T47D (cell line): Measurements from ENCODE around the gene HAGH.
A peak's percentile ranks its signal among the peaks of the same experiment; 100 is the strongest.
"Not testable (repeated sequence)": the region's sequence is repeated elsewhere in the genome, so short reads cannot be mapped to it uniquely, and the experiment has no call there.

Experiments
- DNase-seq, 2 experiments: peaks; one replicate each; pipeline versions ENCODE4 v3.0.0 to v3.0.0-alpha.2; 2011 to 2012; ENCODE audit warnings: low read depth in 1 of 2, low spot score in 1 of 2
- JUND ChIP-seq: IDR thresholded peaks from 2 replicates; pipeline ENCODE4 v1.6.1; 2012; ENCODE audit warnings: low read depth
- in situ Hi-C: cut with HindIII; loops from 2 replicates; pipeline ENCODE4 v1.10.0; 2016; ENCODE audit warnings: low sequenced_read_pairs, low pct_unique_long_range_greater_than_20kb

HAGH gene

GRCh38 chr16:1826691-1827573, at the start of gene HAGH, which contains the start of gene FAHD1:
Gene HAGH, minus strand, starts transcription at chr16:1826825. Its CDS starts 38 bp downstream, at chr16:1826787.
Gene FAHD1, plus strand, starts transcription at chr16:1827206. Its CDS starts 33 bp downstream, at chr16:1827239.
- no peak for TF ChIP-seq JUND
- DNase-seq: peak; percentile 96 to 100
- in situ Hi-C loops: no loop called here

GRCh38 chr16:1876066-1876465, 49.4 kb upstream of the HAGH start:
- DNase-seq, in situ Hi-C loops: not testable (repeated sequence)

GRCh38 chr16:1874854-1875253, 48.2 kb upstream of the HAGH start:
- in situ Hi-C loops: no loop called here
- DNase-seq: no peak
- TF ChIP-seq JUND: no peak

- no peak for TF ChIP-seq JUND
- peak; percentile 51 to 87 for DNase-seq
These were observed 45.5 kb upstream of the HAGH start, which contains the start of gene MEIOB for GRCh38 chr16:1871974-1872635. Gene MEIOB, minus strand, starts transcription at chr16:1872164. Its CDS starts 3,989 bp downstream, at chr16:1868175.

DNA sequence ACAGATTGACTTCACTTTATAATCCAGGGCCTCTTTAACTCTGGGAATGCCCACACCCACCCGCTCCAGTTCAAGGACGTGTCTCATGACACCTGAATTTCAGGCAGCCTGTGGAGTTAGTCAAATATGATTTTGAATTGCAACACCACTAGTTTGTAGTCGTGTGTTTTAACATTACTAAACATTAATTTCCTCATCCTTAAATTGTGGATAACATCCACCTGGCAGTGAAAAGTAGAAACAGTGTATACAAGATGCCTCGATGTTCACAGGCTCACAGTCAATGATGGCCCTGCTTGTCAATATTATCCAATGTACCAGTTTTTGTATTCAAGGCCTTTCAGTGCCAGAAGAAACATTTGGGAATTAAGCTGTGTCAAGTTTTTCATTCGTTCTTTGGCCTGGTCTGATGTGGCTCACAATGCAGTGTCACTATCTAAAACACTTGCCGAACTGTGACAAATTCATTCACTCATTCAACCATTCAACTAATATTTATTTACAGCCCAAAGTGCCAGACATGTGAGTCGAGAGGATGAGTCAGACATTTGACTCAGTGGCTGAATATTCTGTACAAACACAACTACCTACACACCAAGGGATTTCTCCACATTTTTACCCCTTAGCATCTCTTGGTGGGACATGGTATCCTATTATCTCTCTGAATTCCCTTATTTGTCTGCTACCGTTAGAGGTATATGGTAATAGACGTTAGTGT, 43.9 kb upstream of the HAGH start:
- in situ Hi-C loops: no loop called here
- DNase-seq: no peak
- no peak for TF ChIP-seq JUND

More at GRCh38 chr16:1871974-1872635, 45.5 kb upstream of the HAGH start, which contains the start of gene MEIOB:
- in situ Hi-C loops: no loop called here

DNA sequence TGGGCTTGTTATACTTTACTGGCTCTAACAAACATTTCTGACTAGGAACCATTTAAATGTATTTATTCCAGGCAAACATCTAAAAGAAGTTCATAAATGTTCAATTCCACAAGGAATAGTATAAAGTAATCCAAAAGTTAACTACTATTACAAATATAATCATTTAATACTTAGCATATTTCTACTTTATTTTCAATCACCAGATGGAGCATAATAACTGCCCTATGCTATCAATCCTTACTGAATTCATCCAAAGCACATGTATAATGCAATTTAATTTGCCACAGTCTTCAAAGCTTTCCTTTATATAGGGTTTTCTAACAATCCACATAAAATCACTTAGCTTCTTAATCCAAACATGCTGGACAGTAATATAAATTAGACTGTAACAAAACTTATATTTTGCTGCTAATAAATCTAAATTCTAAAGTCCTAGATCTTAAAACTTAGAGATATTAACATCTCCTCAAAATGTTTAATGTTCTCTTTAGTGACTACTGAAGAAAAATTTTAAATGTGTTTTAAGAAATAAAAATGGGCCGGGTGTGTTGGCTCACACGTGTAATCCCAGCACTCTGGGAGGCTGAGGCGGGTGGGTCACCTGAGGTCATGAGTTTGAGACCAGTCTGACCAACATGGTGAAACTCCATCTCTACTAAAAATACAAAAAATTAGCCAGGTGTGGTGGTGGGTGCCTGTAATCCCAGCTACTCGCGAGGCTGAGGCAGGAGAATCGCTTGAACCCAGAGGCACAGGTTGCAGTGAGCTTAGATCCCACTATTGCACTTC, 39.5 kb upstream of the HAGH start:
- in situ Hi-C loops: no loop called here
- no peak for TF ChIP-seq JUND

DNA sequence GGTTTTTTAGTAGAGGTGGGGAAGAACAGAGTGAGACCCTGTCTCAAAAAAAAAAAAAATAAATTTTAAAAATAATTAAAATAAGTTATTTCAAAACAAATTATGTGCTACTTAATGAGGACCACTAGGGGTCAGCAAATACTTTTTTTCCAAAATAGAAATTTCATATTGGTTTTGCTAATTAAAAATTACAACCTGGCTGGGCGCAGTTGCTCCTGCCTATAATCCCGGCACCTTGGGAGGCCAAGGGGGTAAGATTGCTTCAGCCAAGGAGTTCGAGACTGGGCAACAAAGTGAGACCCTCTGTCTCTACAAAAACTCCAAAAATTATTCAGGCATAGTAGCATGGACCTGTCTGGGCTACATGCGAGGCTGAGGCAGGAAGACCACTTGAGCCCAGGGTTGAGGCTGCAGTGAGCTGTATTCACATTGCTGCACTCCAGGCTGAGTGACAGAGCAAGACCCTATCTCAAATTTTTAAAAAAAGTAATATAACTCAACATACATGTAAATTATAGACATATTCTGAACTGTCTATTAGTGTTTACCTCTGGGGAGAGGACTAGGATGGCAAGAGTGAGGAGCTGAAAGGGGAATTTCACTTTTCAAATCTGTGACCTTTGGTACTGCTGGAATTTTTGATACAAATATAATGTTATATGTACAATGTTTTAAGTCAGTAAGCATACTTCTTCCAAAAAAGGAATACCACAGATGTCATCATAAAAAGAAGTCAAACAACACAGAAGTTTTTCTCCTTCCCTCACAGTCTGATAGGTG, 37.2 kb upstream of the HAGH start:
- in situ Hi-C loops: no loop called here
- DNase-seq: peak in 1 of 2 experiments; percentile 56
- no peak for TF ChIP-seq JUND

More for the DNA sequence above, 39.5 kb upstream of the HAGH start:
- no peak for DNase-seq

DNA sequence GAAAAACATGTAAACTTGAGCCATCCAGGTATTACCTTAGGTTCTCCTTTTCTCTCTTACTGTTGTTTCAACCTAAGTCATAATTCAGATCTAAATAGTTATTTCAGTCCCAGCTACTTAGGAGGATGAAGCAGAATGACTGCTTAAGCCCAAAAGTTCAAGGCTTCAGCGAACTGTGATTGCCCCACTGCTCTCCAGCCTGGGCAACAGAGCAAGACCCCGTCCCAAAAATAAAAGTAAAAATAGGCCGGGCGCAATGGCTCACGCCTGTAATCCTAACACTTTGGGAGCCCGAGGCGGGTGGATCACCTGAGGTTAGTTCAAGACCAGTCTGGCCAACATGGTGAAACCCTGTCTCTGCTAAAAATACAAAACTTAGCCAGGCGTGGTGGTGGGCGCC, 35.8 kb upstream of the HAGH start:
- DNase-seq: no peak
- in situ Hi-C loops: no loop called here
- TF ChIP-seq JUND: no peak

DNA sequence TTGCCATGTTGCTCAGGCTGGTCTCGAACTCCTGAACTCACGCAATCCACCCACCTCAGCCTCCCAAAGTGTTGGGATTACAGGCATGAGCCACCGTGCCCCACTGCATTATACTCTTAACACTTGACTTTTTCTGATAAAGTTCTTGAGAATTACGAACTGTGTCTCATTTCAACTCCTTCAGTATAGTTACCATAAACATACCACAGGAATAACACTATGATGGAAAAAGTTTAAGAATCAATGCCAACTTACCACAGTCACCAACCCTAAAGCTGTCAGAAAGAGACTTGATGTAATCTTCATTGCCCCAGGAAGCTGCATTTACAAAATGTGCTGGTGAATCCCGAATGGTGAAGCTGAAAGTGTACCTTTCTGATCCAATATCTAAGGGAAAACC, 35.1 kb upstream of the HAGH start:
- in situ Hi-C loops: no loop called here
- no peak for TF ChIP-seq JUND
- no peak for DNase-seq

DNA sequence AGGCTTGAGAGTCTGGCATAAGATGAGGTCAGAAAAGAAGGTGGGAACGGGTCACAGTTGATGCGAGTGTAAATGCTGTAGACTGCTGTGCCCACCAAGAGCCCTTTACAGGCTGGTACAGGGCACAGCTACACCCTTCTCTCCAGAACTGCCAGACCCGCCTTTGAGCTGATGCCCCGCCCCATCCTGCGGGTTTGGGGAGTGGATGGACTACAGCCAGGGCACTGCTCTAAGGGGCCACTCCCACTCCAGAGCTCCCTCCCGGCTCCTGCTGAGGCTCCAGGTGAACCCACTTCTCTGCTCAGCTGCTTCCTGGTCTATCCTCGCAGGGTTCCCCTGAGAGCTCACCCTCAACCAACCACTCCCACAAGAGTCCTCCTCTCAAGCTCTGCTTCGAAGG, 33.0 kb upstream of the HAGH start:
- in situ Hi-C loops: no loop called here
- no peak for TF ChIP-seq JUND
- no peak for DNase-seq

DNA sequence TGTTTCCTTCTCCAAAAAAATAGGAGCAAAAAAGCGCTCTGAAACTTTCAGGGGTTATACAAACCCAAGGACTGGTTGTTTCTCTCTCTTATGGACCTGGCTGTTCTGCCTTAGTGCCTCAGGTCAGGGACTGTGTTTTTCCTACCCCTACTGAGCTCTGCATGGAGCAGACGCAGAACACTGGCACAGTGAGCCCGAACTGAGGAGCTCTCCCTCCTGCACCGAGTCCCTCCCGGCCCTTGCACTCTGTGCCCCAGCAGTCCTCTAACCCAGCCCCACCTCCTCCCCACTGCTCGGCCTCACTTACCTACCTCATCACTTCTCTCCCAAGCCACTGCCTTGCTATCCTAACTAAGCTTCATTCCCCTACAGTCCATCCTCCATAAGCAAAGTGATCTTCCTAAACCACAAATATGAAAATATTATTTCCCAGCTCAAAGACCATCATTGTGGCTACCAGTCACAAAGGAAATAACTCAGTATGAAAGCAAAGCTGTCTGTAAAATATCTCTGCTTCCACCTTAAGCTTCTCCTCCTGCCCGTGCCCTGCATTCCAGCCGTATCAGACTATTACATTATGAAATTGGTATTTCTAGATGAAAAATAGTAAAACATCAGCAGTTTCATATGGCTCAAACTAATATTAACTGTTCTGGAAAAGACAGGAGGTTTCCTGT, 31.7 kb upstream of the HAGH start:
- no peak for TF ChIP-seq JUND
- in situ Hi-C loops: no loop called here
- no peak for DNase-seq
